ELR (cell line): ENCODE results near the gene GRAMD1B.

Source experiments
- DNase-seq: peaks from one replicate; pipeline ENCODE4 v3.0.0-alpha.2; 2015; ENCODE audit warnings: low read depth

The GRAMD1B gene

DNA sequence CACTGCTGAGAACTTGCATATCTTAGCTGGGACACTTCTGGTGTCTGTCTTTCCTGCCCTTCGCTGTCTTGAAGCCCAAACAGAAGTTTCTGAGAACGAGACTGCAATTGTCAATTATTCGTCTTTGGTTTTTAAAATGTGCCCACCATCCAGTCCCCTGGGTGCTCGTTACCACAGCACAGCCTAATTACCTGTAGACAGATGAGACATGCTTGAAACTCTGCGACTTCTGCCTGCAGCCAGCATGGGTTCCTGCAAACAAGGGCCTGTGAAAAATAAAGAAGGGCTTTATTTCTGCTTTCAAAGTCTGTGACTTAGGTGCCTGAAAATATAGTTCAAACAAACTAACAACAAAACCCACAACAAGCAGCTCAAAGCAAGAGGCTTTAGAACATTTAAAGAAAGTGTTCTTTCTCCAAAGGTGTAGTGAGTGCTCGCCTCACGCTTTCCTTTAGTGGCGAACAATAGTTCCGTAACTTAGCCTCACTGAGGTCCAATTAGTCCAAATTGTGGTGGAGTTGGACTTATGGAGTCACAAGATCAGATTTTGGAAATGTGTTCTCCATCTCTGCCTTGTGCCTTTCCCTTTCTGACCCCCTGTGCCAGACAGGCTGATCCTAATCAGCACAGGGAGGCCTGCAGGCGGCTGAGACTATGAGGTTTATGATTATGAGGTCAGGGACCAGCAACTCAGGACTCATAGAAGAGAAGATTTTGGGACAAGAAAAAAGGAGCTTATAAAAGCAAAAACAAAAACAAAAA lies 20.4 kb upstream of the GRAMD1B start:
- no peak for DNase-seq

DNA sequence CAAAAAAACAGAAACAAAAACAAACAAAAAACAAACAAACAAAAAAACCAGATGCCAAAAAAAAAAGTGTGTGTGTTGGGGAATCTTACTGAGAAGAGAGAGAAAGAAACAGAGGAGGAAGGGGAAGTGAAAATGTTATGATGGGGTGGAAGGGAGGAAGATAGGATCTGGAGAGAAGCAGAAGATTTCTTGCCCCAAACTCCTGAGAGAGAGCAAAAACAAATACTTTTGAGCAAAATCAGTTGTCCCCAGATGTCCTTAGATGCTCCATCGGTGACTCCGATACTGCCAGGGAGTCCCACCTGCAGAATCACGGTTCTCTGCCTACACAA lies 19.9 kb upstream of the GRAMD1B start:
- DNase-seq: no peak

DNA sequence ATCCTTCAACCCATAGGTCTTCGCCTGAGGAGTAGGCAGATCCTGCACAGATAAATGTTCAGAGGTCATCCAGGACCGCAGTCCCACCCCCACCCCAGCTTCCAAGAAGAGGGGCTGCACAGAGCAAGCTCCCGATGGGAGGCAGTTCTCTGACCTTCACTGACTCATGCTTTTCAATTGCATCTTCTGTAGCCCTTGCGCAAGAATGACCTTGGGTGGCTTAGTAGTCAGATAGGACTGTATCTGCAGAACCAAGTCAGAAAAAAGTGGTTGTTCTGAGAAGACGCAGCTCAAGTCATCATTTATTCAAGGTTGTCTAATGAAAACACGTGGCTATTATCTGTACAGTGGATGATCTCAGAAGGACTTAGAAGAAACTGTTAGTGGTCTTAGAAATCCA lies 16.4 kb upstream of the GRAMD1B start:
- DNase-seq: peak; percentile 49

DNA sequence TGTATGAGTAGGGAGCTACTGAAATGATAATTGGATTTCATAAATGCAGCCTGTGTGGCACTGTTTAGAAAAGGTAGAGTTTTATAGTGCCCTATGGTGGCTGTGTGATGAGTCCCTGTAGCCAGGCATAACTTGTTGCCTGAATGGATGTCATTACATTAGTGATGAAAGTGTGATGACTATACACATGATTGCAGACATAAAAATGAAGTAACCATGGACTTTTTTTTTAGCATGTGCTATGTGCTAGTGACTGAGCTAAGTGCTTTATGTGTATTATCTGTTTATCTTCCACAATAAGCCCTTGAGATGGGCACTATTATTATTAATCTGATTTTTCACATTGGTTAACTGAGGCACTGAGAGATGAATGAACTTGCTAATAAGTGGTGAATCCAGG lies 13.5 kb upstream of the GRAMD1B start:
- DNase-seq: no peak

DNA sequence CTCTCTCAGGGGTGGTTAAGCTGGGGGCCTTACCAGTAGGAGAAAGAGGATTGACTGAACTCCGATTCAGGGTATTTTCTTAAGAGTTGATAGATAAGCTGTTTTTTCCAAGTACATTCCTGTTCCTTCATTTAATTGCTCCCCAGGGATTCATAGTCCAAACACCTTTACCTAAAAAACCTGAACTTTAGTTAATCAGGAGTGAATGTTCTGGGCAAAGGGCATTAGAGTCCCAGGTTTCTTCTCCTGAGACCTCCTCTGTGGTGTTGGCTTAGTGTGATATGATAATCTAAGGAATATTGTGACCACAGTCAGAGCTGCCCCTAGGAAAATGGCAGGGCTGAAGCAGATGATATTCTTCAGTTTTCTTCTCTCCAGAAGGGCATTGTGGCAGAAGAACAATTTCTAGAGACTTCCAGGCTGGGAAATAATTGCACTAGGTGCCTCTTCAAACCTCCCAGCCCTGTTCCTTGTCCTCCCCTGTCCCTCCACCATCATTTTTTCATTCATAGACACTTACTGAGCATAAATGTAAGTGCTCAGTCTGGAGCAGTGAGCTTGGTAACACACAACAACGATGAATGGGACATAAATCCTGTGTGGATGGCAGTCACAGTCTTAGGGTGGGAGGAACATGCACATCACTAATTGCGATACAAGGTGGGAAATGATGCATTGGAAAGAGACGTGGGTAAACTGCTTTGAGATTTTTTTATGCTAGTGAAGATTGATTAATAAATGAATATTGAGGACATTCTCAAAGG lies 11.5 kb upstream of the GRAMD1B start:
- DNase-seq: no peak

DNA sequence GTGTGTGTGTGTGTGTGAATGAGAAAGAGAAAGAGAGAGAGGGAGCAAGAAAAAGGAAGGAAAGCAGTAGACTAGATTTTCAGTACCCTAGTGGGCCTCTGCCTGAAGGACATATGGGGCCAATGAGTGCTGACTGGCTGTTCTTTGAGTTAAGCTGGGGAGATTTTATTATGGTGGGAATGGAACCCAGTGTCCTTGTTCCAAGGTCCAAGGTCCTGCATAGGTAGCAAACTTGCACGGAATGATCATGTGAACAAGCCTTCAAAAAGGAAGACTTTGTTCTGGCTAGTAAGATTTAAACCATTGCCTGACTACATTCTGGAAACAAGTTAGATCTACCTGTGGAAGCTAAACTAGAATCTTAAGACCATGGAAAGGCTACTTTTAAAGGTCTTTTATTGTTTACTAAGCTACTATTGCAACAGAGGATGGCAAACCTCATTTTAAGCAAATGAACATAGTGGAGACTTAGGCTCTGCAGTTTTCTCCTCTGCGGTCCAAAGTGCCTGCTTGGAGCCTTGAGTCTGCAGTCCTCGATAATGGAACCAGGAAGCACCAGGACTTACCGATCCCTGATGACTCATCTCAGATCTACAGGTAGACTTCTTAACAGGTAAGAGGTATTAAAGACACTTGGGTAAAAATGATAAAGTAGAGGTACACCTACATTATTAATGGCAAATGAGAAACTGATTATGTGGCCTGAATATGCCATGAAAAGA lies 10.2 kb upstream of the GRAMD1B start:
- DNase-seq: no peak

DNA sequence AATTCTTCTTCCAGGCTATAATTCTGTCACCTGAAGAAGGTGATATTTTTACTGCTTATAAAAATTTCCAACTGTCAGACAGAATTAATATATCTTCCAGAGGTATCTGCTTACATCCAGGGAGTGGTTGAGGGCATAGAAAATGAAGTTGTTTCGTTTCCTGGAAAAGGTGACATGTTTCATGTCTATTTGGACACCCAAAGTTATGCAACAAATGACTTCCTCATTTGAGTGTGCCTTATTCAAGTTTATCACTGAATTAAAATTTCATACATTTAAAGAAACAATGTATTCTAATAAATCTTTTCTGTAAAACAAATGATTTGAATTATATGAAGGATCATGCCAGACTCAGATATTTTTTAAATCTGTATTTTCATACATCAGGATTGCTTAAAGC lies 8.5 kb upstream of the GRAMD1B start:
- no peak for DNase-seq

DNA sequence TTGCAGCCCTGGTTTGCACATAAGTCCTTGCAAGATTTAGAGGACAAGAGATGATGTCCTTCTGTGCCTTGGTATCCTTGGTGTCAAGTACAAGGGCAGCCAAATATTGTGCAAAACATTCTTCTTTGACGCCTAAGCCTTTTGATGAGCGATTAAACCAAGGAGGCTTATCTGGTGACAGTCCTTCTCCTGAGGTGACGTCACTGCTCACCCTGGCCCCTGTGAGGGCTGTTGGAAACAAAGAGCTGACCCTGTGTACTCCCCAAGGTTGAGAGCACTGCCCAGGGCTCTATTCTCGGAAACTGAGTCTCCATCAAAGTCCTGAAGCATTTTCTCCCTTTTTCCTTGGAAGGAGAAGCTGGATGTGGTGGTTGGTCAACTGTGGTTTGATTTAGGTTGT lies 4.7 kb upstream of the GRAMD1B start:
- DNase-seq: no peak

DNA sequence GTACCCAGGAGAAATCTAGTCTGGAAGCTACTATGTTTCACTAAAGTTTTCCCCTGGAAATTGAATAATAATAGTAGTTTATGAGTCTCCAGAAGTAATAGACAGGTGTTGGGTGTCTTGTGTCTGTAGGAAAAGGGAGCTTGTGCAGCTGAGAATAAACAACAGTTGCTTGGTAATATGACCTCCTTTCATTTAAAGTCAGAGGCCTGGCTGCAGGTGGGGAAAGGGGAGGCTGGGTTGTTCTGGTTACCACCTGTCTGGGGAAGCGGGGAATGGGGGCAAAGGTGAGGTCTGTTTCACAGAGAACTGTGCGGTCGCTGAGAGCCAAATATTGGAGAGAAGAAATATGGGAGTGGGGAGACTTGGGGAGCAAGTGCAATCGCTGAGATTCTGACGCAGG lies 3.3 kb upstream of the GRAMD1B start:
- DNase-seq: no peak

DNA sequence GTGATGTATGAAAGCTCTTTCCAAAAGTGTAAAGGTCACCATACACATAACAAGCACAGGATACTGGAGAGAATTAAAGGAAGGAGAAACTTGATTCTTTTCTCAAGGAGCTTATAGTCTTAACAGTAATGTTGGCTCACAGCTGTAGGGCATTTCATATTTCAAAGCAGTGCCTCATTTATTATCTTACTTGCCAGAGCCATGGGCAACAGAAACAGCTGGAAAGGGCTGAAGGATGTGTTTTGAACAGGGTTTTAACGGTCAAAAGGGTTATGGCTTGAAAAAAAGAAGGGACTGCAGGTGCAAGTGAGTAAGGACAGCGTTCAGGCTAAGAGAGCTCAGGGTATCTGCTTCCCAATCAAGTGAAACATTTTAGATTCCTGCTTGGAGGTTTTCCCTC lies 2.7 kb upstream of the GRAMD1B start:
- no peak for DNase-seq

DNA sequence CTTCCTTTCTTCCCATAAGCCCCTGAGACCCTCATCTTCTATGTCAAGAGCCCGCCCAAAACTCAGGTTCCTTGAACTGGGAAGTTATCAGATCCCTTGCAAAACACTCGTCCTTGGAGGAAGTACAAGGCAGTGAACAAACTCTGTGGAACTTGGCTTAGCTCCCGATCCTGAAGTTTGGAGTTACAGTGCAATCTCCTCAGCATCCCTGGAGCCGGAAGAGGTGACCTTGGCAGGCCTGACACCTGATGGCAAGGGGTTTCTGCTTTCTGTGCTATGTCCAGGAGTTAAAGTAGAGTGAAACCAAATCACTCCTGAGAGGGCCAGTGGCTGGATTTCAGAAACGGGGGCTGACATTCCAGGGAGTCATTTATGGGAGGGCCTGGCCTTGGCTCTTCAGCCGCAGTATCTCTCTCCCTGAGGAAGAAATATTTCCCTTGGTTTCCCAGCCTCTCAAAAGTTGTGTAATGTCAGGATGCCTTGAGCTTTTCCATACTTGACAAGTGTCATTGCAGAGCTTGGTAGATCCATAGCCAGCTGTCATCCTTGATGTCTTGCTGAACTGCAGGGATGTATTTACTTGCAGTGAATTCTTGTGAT lies 1.9 kb upstream of the GRAMD1B start:
- DNase-seq: no peak

DNA sequence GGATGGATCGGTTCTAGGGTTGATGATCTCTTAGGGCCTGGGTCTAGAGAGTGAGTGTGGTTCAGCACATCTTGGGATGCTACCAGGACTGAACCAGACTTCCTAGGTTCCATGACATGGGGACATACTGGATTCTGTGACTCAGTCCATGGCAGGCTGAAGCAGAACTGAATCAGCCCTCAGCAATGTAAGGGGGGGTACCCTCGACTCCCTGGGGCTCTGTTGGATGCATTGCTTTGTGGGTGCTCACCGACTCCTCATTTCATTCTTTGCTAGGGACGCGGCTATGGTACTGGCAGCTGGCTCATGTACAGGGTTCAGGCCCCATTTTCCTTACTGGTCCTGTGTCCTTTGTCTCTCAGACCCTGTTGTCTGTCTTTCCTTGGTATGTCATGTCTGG lies 733 bp upstream of the GRAMD1B start:
- peak; percentile 96 for DNase-seq

DNA sequence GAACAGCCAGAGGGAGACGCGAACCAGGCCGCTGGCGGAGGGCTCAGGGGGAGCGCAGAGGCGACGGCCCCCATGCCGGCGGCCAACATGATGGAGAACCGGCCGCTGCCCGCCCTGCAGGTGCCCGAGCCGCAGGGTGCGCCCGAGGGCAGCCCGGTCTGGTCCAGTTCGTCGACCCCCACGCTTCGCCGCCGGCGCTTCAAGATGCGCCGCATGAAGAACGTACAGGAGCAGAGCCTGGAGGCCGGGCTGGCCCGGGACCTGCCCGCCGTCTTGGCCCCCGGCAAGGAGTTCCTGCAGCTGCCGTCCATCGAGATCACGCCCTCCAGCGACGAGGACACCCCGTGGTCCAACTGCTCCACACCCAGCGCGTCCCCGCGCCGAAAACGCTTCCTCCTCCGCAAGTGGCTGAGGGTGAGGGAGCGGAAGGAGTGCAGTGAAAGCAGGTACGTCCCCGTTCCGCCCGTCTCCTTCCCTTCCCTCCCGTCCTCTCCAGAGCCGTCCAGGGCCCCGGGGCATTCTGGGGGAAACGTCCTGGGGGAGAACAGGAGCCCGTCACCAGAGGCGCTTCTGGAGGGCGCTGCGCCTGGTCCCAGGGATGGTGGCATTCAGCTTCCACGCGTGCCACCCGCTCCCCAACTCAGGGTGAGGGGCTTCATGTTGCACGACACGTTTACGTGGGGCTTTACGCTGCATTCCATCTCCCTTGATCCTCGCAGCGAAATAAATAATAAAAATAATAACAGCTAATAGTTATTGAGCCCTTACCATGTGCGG lies 840 bp downstream of the GRAMD1B start:
- DNase-seq: peak; percentile 83

DNA sequence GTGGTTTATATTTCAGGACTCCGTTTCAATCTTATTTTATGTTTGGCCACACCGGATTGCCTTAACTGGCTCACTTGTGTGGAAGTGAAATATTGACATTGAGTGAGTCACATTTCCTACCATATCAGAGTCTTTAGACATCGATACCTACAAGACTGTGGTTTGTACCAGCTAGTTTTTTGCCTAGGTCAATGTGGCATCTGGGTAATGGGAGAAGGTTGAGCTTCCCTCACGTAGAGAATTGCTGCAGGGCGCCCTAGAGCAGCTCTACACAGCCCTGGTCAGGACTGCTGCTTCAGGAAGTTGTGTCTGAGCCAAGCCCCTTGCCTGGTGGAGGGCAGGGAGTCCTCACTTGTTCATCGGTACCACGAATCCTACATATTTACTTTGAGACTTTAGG lies 1.6 kb downstream of the GRAMD1B start:
- peak; percentile 45 for DNase-seq

DNA sequence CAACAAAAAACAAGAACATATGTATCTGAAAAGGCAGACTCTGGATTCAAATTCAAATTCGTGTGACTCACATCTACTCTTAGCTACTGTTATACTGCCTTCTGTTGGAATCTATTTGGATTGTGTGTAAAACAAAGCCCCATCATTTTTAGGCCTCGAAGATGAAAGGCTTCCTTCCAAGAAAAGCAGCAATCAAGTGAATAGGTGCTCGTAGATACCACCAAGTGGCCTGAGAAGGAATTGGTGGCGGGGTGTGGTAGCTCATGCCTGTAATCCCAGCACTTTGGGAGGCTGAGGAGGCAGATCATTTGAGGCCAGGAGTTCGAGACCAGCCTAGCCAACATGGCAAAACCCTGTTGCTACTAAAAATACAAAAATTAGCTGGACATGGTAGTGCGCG lies 4.2 kb downstream of the GRAMD1B start:
- DNase-seq: peak; percentile 66

DNA sequence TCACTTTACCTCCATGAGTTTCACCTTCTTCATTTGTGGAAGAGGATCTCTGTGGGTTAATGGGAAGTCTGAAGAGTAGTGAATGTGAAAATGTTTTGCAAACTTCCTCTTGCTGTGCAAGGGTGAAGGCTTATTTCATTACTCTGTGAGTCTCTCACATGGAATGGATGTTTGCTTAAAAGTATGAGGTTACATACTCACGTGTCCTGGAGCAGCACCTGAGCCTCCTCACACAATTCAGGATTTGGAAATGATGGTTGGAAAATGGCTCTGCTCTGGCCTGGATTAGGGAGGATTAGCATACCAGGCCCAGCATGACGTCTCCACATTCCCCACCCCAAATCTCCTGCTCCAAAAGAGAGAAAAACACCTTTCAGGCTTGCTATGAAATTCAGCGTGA lies 4.8 kb downstream of the GRAMD1B start:
- DNase-seq: no peak

DNA sequence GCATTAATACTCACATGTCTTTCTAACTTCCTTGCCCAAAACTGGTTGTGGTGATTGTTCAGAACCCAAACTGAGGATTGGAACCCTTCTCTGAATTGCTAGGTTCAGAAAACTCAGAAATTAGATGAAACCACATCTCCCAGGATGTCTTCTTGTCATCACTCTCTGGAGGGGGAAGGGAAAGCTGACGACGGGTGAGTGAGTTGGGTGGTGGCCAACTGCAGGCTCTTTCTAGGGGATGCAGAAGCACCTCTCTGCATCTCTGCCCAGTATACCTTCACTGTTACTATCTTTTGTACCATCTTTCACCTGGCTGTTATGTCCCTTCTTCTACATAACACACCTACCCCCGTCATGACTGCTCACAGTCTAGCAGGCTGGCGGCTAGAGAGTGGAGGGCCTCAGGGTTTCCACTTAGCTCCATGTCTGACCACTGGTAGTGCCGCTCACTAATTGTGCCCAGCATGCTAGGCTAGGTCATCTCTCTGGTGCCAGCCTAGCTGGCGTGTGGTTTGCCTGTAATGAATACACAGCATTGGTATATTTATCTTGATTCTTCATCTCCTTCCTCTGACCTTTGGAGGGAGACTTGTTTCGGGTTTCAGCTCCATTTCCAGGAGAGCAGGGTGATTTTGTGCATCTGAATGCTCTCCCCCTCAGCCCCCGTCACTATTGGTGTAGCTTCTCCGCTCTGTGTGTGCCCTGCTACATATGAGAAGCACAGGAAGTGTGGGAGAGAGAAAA lies 7.3 kb downstream of the GRAMD1B start:
- DNase-seq: no peak

DNA sequence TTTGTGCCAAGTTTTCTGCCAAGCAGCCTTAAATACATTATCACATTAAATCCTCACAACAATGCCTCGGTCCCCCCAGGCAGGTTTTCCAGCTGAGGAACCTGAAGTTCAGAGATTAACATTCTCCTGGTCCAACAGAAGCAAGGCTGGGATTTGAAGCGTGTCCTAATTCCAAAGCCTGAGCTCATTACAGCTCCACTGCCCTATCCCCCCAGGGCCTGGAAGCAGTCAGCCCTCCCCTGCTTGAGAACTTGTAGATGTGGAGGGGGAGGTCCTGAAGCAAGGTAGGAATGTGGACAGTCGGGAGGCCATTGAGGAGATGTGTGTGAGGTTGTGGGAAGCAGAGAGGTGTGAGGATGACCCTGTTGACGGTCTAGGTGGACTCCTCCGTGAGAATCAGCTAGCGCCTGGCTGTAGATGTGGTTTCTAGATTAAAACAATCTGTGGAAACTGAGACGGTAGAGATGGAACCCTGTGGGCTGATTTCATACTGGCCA lies 8.1 kb downstream of the GRAMD1B start:
- no peak for DNase-seq

DNA sequence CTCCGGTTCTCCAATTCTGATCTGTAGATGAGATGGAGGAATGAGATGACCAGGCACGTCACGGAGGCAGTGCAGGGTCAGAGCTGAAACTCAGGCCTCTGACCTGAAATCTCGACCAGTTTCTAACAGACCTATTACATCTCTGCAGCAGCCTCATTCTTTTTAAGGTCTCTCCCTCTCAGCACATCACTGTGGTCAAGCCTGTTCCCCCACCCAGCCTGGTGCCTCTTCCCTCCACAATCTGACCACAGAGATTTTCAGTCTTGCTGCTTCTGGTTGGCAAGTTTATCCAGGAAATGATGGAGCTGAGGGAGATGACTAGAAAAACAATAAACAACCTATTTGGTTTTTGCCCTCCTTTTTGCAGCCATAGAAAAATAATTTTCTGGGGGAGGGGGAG lies 9.5 kb downstream of the GRAMD1B start:
- DNase-seq: no peak

DNA sequence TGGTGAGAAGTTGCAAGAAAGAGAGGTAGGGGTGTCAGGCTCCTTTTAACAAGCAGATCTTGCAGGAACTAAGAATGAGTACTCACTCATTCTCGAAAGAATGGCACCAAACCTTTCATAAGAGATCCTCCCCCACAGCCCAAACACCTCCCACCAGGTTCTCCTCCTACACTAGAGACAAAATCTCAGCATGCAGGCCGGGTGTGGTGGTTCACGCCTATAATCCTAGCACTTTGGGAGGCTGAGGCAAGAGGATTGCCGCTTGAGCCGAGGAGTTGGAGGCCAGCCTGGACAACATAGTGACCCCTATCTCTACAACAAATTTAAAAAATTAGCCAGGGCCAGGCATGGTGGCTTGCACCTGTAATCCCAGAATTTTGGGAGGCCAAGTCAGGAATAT lies 11.1 kb downstream of the GRAMD1B start:
- DNase-seq: no peak
